A549 (cell line): Measurements from ENCODE around the gene RIN3. TPM values are rescaled to one million over a fixed set of nuclear protein-coding genes. Genes with fewer than 3 reads are reported as not detected.

Experiments
- ATAC-seq, 2 experiments: fragments of 200-7000 bp in 1 of 2; fragments of >200 bp in 1 of 2; cut with Nextera tagmentation in 1 of 2; cut with Tn5 transposase in 1 of 2; 3 replicates each; pipeline versions ENCODE4 v1.8.0 to v1.9.1; 2018 to 2020; ENCODE audit warnings: mild to moderate bottlenecking in 1 of 2, moderate library complexity in 1 of 2
- CTCF ChIA-PET: fragments of 300-600 bp; sonication (Branson Sonifier 250); formaldehyde crosslinking; extraction: SDS; loops from one replicate; lab custom pipeline; 2021; ENCODE audit warnings: antibody characterized with exemption, inconsistent platforms; lab: Yijun Ruan, JAX
- POLR2A ChIA-PET: fragments of 350-600 bp; formaldehyde crosslinking; extraction: SDS; loops from one replicate; lab custom pipeline; 2021; ENCODE audit warnings: antibody characterized with exemption, inconsistent platforms; lab: Yijun Ruan, JAX
- DNase-seq, 2 experiments: peaks; one replicate each; pipeline versions ENCODE4 v3.0.0 to v3.0.0-alpha.2; 2011 to 2016; ENCODE audit warnings: low read depth in 1 of 2, low spot score in 1 of 2
- FAIRE-seq: peaks from 2 replicates; lab custom pipeline; 2011; peaks lifted over from hg19 to GRCh38; lab: Jason Lieb, UNC
- H3K27ac ChIP-seq, 2 experiments: fragments of >200 bp; sonication (Bioruptor Twin); formaldehyde crosslinking; 3 replicates each; pipeline ENCODE4 v1.5.1; 2016 to 2017
- H3K4me1 ChIP-seq: fragments of >200 bp; sonication (Bioruptor Twin); formaldehyde crosslinking; 3 replicates; pipeline ENCODE4 v1.6.1; 2016
- H3K4me2 ChIP-seq: fragments of >200 bp; sonication (Bioruptor Twin); formaldehyde crosslinking; 3 replicates; pipeline ENCODE4 v1.6.1; 2016
- H3K4me3 ChIP-seq: fragments of >200 bp; sonication (Bioruptor Twin); formaldehyde crosslinking; 3 replicates; pipeline ENCODE4 v1.5.1; 2016
- H3K9me3 ChIP-seq: fragments of >200 bp; sonication (Bioruptor Twin); formaldehyde crosslinking; 3 replicates; pipeline ENCODE4 v1.6.1; 2016
- CBX2 ChIP-seq: fragments of 200-600 bp; sonication (generic); IDR thresholded peaks from 2 replicates; pipeline ENCODE4 v1.6.1; 2016; ENCODE audit warnings: low read depth, mild to moderate bottlenecking, borderline replicate concordance
- CEBPB ChIP-seq, 2 experiments: fragments of >200 bp in 1 of 2; sonication (Bioruptor Twin) in 1 of 2; formaldehyde crosslinking in 1 of 2; IDR thresholded peaks; 2 replicates each; pipeline ENCODE4 v1.6.1; 2012 to 2016
- CHD4 ChIP-seq: fragments of 200-600 bp; sonication (generic); IDR thresholded peaks from 2 replicates; pipeline ENCODE4 v1.6.1; 2016; ENCODE audit warnings: antibody characterized with exemption, mild to moderate bottlenecking, borderline replicate concordance
- EHMT2 ChIP-seq: fragments of 200-600 bp; sonication (generic); IDR thresholded peaks from 2 replicates; pipeline ENCODE4 v1.6.1; 2016; ENCODE audit warnings: antibody characterized with exemption, low read depth, mild to moderate bottlenecking, moderate library complexity
- EP300 ChIP-seq, 2 experiments: fragments of >200 bp; sonication (Bioruptor Twin); formaldehyde crosslinking; IDR thresholded peaks; 2 replicates in 1 of 2; 3 replicates in 1 of 2; pipeline ENCODE4 v1.6.1; 2016 to 2017
- ESRRA ChIP-seq: fragments of 150-350 bp; IDR thresholded peaks from 2 replicates; pipeline ENCODE4 v1.6.1; 2014; ENCODE audit warnings: mild to moderate bottlenecking, low read length, borderline replicate concordance
- FOSB ChIP-seq: fragments of 250-450 bp; sonication (Bioruptor Pico); IDR thresholded peaks from 2 replicates; pipeline ENCODE4 v1.5.0; 2020; ENCODE audit warnings: mild to moderate bottlenecking, moderate library complexity
- FOSL2 ChIP-seq, 2 experiments: fragments of 450-650 bp in 1 of 2; fragments of >200 bp in 1 of 2; sonication (Bioruptor Twin) in 1 of 2; formaldehyde crosslinking; IDR thresholded peaks; 2 replicates each; pipeline versions ENCODE4 v1.5.0 to v1.6.1; 2016 to 2020; ENCODE audit warnings: mild to moderate bottlenecking in 1 of 2, moderate library complexity in 1 of 2
- FOXS1 ChIP-seq: fragments of 250-450 bp; sonication (Bioruptor Pico); IDR thresholded peaks from 2 replicates; pipeline ENCODE4 v1.5.0; 2020; ENCODE audit warnings: mild to moderate bottlenecking, moderate library complexity
- HEYL ChIP-seq: fragments of 250-450 bp; sonication (Bioruptor Pico); IDR thresholded peaks from 2 replicates; pipeline ENCODE4 v1.8.0; 2021; ENCODE audit warnings: mild to moderate bottlenecking, moderate library complexity
- HOXA7 ChIP-seq: fragments of 250-450 bp; sonication (Bioruptor Pico); IDR thresholded peaks from 2 replicates; pipeline ENCODE4 v1.5.0; 2020; ENCODE audit warnings: mild to moderate bottlenecking, moderate library complexity
- HOXB5 ChIP-seq: fragments of 250-450 bp; sonication (Bioruptor Pico); IDR thresholded peaks from 2 replicates; pipeline ENCODE4 v1.5.0; 2020; ENCODE audit warnings: mild to moderate bottlenecking, moderate library complexity
- JUN ChIP-seq, 2 experiments: fragments of >200 bp; sonication (Bioruptor Twin); formaldehyde crosslinking; IDR thresholded peaks; 2 replicates in 1 of 2; 3 replicates in 1 of 2; pipeline ENCODE4 v1.6.1; 2016 to 2017
- JUNB ChIP-seq: fragments of >200 bp; sonication (Bioruptor Twin); formaldehyde crosslinking; IDR thresholded peaks from 2 replicates; pipeline ENCODE4 v1.6.1; 2016
- KDM1A ChIP-seq: fragments of 200-600 bp; sonication (generic); IDR thresholded peaks from 2 replicates; pipeline ENCODE4 v1.6.1; 2016; ENCODE audit warnings: low read depth, mild to moderate bottlenecking
- MAFK ChIP-seq: fragments of 450-650 bp; IDR thresholded peaks from 2 replicates; pipeline ENCODE4 v1.6.1; 2014; ENCODE audit not compliant: partially characterized antibody
- MAZ ChIP-seq: fragments of 150-350 bp; IDR thresholded peaks from 2 replicates; pipeline ENCODE4 v1.6.1; 2014; ENCODE audit warnings: antibody characterized with exemption, low read depth, low read length, borderline replicate concordance
- NR3C1 ChIP-seq: fragments of >200 bp; sonication (Bioruptor Twin); formaldehyde crosslinking; IDR thresholded peaks from 3 replicates; pipeline ENCODE4 v1.6.1; 2017
- PHF8 ChIP-seq: fragments of 200-600 bp; sonication (generic); IDR thresholded peaks from 2 replicates; pipeline ENCODE4 v1.6.1; 2016; ENCODE audit warnings: low read depth, mild to moderate bottlenecking, antibody characterized with exemption, moderate library complexity, borderline replicate concordance
- POLR2A ChIP-seq: IDR thresholded peaks from 2 replicates; pipeline ENCODE4 v1.6.1; 2012; ENCODE audit warnings: mild to moderate bottlenecking, low read length
- POLR2AphosphoS2 ChIP-seq: conservative IDR thresholded peaks from 2 replicates; pipeline ENCODE4 v1.6.1; 2012; ENCODE audit warnings: low read length, improper control_type of control experiment, inconsistent platforms
- RARB ChIP-seq: fragments of 250-450 bp; sonication (Bioruptor Pico); IDR thresholded peaks from 2 replicates; pipeline ENCODE4 v1.8.0; 2021; ENCODE audit warnings: mild to moderate bottlenecking, moderate library complexity
- RFX5 ChIP-seq: fragments of 450-650 bp; IDR thresholded peaks from 2 replicates; pipeline ENCODE4 v1.7.1; 2014; ENCODE audit warnings: antibody characterized with exemption, mild to moderate bottlenecking, moderate library complexity
- SMC3 ChIP-seq: fragments of >200 bp; sonication (Bioruptor Twin); formaldehyde crosslinking; IDR thresholded peaks from 3 replicates; pipeline ENCODE4 v1.6.1; 2018; ENCODE audit warnings: inconsistent platforms
- SREBF2 ChIP-seq: fragments of 450-650 bp; IDR thresholded peaks from 2 replicates; pipeline ENCODE4 v1.6.1; 2014; ENCODE audit warnings: mild to moderate bottlenecking, moderate library complexity
- ZC3H11A ChIP-seq: fragments of 450-650 bp; IDR thresholded peaks from 2 replicates; pipeline ENCODE4 v1.6.1; 2014; ENCODE audit warnings: antibody characterized with exemption, mild to moderate bottlenecking
- ZNF302 ChIP-seq: fragments of 250-450 bp; sonication (Bioruptor Pico); IDR thresholded peaks from 2 replicates; pipeline ENCODE4 v1.9.0; 2021; ENCODE audit warnings: inconsistent platforms, mild to moderate bottlenecking, moderate library complexity
- ZSCAN20 ChIP-seq: fragments of 250-450 bp; sonication (Bioruptor Pico); IDR thresholded peaks from 2 replicates; pipeline ENCODE4 v1.8.0; 2022; ENCODE audit warnings: mild to moderate bottlenecking, moderate library complexity
- WGBS: methylation state at CpG from one replicate; pipeline ENCODE4 v1.1.6; 2017; ENCODE audit errors: missing lambda C conversion rate; 5-methylcytosine and 5-hydroxymethylcytosine counted together
- polyA plus RNA-seq, 4 experiments: library from polyadenylated mRNA; depleted of rRNA in 3 of 4; stranded (reverse); fragments of >200 nt; fragmentation: RNase III in 1 of 4; extraction: RNeasy Plus Mini Kit Qiagen cat#74134 plus additional on column Dnase treatment in 1 of 4; gene quantifications; 2 replicates in 3 of 4; 3 replicates in 1 of 4; pipeline ENCODE4 v1.2.3, GENCODE V29; 2011 to 2017
- TF ChIP-seq, protein P1 (sequence below): IDR thresholded peaks from 2 replicates; pipeline ENCODE4 v1.6.1; 2012
- TF ChIP-seq, protein P2 (sequence below): IDR thresholded peaks from 2 replicates; pipeline ENCODE4 v1.6.1; 2012
- TF ChIP-seq, protein P3 (sequence below): IDR thresholded peaks from 2 replicates; pipeline ENCODE4 v1.6.1; 2012; ENCODE audit warnings: low read depth, borderline replicate concordance
- TF ChIP-seq, protein P4 (sequence below): fragments of 250-450 bp; sonication (Bioruptor Pico); IDR thresholded peaks from 2 replicates; pipeline ENCODE4 v1.5.0; 2021; ENCODE audit warnings: mild to moderate bottlenecking, moderate library complexity, borderline replicate concordance
- TF ChIP-seq, protein P5 (sequence below): fragments of >200 bp; sonication (Bioruptor Twin); formaldehyde crosslinking; IDR thresholded peaks from 2 replicates; pipeline ENCODE4 v1.6.1; 2016

Gene RIN3
- polyA plus RNA-seq, 2 of the 4 experiments (the other 2 are of a cell fraction): 5.6 to 14.5 TPM

DNA sequence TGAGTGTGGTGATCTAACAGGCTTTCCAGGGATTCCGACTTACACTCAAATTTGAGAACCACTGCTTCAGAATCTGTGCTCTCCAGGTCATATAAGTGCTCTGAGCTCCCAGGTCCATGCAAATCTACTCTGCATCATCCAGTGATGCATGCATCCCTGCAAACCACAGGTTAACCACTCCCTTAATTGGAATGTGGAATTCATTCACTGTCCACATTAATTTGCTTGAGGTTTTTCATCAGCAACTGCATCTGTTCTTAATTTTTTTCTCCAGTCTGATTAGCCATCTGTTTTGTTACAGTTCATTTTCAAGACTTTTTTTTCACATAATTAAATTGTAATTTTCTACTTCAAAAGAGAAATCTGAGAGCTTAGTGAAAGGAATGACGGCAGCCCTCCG, 43.4 kb upstream of the RIN3 start (continued):
- TF ChIP-seq SMC3 (no peak), MAZ (no peak), ZSCAN20 (CRISPR knock-in tag) (no peak), POLR2A (no peak), RARB (no peak), PHF8 (no peak), SREBF2 (no peak), POLR2AphosphoS2 (no peak), FOXS1 (CRISPR knock-in tag) (no peak), KDM1A (no peak)
- TF ChIP-seq, protein P1, sequence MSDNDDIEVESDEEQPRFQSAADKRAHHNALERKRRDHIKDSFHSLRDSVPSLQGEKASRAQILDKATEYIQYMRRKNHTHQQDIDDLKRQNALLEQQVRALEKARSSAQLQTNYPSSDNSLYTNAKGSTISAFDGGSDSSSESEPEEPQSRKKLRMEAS: no peak
- TF ChIP-seq, protein P2, sequence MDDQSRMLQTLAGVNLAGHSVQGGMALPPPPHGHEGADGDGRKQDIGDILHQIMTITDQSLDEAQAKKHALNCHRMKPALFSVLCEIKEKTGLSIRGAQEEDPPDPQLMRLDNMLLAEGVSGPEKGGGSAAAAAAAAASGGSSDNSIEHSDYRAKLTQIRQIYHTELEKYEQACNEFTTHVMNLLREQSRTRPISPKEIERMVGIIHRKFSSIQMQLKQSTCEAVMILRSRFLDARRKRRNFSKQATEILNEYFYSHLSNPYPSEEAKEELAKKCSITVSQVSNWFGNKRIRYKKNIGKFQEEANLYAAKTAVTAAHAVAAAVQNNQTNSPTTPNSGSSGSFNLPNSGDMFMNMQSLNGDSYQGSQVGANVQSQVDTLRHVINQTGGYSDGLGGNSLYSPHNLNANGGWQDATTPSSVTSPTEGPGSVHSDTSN: no peak
- TF ChIP-seq, all 56 proteins: peak for 0

DNA sequence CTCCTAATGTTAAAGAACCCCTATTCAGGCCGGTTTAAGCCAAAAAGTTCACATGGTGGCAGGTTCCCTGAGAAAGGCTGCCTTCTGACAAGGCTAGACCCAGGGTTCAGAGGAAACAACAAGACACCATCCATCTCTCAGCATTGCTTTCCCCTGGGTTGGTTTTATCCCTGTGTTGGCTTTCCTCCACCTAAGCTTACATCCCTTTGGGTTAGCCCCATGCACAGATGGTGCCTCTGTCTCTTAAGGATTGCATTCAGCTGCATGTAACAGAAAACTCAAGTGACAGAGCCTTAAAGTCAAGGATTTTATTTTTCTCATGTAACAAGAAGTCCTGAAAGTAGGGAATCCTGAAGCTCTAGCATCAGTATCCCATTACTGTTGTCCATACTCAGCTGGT, 42.8 kb upstream of the RIN3 start:
- 84% methylated on average over 1 of the region's 1 CpG for WGBS
- Histone ChIP-seq H3K4me3 (no peak overlapping the region), H3K4me2 (peak overlapping the region; percentile 45; the same call in 1 of the 3 replicates), H3K9me3 (peaks cover 17% of the 10 kb centered on the region), H3K27ac (peak overlapping the region; percentile 75 to 86), H3K4me1 (peaks cover 42% of the 10 kb centered on the region)
- no peak for TF ChIP-seq PHF8
- no peak for TF ChIP-seq JUN (IDR thresholded peaks at IDR 0.05)
- TF ChIP-seq EHMT2: no peak
- TF ChIP-seq, protein P3, sequence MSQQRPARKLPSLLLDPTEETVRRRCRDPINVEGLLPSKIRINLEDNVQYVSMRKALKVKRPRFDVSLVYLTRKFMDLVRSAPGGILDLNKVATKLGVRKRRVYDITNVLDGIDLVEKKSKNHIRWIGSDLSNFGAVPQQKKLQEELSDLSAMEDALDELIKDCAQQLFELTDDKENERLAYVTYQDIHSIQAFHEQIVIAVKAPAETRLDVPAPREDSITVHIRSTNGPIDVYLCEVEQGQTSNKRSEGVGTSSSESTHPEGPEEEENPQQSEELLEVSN: no peak
- TF ChIP-seq HOXB5 (CRISPR knock-in tag): no peak
- TF ChIP-seq, protein P4, sequence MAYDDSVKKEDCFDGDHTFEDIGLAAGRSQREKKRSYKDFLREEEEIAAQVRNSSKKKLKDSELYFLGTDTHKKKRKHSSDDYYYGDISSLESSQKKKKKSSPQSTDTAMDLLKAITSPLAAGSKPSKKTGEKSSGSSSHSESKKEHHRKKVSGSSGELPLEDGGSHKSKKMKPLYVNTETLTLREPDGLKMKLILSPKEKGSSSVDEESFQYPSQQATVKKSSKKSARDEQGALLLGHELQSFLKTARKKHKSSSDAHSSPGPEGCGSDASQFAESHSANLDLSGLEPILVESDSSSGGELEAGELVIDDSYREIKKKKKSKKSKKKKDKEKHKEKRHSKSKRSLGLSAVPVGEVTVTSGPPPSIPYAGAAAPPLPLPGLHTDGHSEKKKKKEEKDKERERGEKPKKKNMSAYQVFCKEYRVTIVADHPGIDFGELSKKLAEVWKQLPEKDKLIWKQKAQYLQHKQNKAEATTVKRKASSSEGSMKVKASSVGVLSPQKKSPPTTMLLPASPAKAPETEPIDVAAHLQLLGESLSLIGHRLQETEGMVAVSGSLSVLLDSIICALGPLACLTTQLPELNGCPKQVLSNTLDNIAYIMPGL (CRISPR knock-in tag): no peak
- no peak for TF ChIP-seq ZC3H11A
- TF ChIP-seq MAZ: no peak
- TF ChIP-seq EP300 (IDR thresholded peaks at IDR 0.05): no peak
- no peak for TF ChIP-seq CBX2
- no peak for TF ChIP-seq RFX5
- TF ChIP-seq KDM1A: no peak
- TF ChIP-seq CHD4: no peak
- POLR2A ChIA-PET: no interaction called here
- no peak for DNase-seq
- no peak for ATAC-seq
- CTCF ChIA-PET: interaction anchor here (1.5 to 2.3 kb wide), 2 partner anchors 11 to 13 kb away, joined by 4 to 7 read pairs; no protein-coding TSS in a partner anchor
- FAIRE-seq: no peak

DNA sequence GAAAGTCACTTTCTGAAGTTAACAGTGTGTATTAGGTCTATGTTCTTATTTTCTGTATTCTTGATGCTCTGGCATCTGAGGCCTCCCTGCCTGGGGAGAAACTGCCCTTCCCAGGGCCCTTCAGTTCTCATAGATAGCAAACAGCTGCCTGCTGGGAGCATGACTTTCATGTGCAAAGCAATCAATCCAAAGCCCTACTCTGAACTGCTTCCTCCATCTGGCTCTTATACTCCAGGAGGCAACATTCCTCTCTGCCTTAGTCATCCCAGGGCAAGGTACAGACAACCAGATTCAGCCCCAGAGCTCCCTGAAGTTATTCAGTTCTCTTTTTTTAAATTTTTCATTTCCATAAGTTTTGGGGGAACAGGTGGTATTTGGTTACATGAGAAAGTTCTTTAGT, 41.7 kb upstream of the RIN3 start:
- CTCF ChIA-PET: interaction anchor here (1.2 to 2.3 kb wide), 4 partner anchors 10 to 41 kb away, joined by 3 to 7 read pairs (median 4); no protein-coding TSS in a partner anchor
- no peak overlapping the region for H3K4me3 ChIP-seq
- peak; percentile 92 for FAIRE-seq
- DNase-seq: peak; percentile 79 to 89
- H3K4me1 ChIP-seq: peaks cover 42% of the 10 kb centered on the region
- peak; percentile 92 to 95 for ATAC-seq
- H3K9me3 ChIP-seq: peaks cover 9% of the 10 kb centered on the region
- peak overlapping the region; percentile 45 for H3K4me2 ChIP-seq
- H3K27ac ChIP-seq: peak overlapping the region; percentile 75 to 86
- POLR2A ChIA-PET: interaction anchor here (1.2 to 1.4 kb wide), 2 partner anchors 40 to 41 kb away, joined by 3 to 4 read pairs; no protein-coding TSS in a partner anchor
- TF ChIP-seq, protein P1: 0 out of 2 replicates have a peak, but pooled peaks have one; percentile 52
- TF ChIP-seq HEYL (CRISPR knock-in tag): no peak
- TF ChIP-seq POLR2A: no peak
- TF ChIP-seq HOXA7 (CRISPR knock-in tag): no peak
- no peak for TF ChIP-seq ZNF302 (CRISPR knock-in tag)
- no peak for TF ChIP-seq ESRRA
- peak; percentile 44; the same call in 1 of the 2 replicates for TF ChIP-seq JUNB
- TF ChIP-seq FOSB: no peak
- TF ChIP-seq NR3C1: no peak
- TF ChIP-seq FOSL2 (IDR thresholded peaks at IDR 0.05): peak; percentile 28; the same call in 1 of the 2 replicates
- peak; percentile 46; the same call in 1 of the 2 replicates for TF ChIP-seq FOSL2 (CRISPR knock-in tag; IDR thresholded peaks at IDR 0.05)
- no peak for TF ChIP-seq PHF8
- 0 out of 5 replicates have a peak, but pooled peaks of 1 of the 2 experiments have one; percentile 27 for TF ChIP-seq EP300 (IDR thresholded peaks at IDR 0.05)
- no peak for TF ChIP-seq MAFK
- no peak for TF ChIP-seq FOXS1 (CRISPR knock-in tag)
- TF ChIP-seq, protein P5, sequence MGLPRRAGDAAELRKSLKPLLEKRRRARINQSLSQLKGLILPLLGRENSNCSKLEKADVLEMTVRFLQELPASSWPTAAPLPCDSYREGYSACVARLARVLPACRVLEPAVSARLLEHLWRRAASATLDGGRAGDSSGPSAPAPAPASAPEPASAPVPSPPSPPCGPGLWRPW: no peak
- no peak for TF ChIP-seq KDM1A
- no peak for TF ChIP-seq SREBF2
- TF ChIP-seq JUN (IDR thresholded peaks at IDR 0.05): peak in 1 of 2 experiments; percentile 44; a peak in 1 of 5 replicates
- TF ChIP-seq CEBPB (IDR thresholded peaks at IDR 0.05): no peak
